Activated CD4-positive, alpha-beta T cell treated with anti-CD3 and anti-CD28 coated beads for 36 hours (primary cell): ENCODE measurements around the gene DZIP3. TPM values are rescaled to one million over a fixed set of nuclear protein-coding genes. Genes with fewer than 3 reads are reported as not detected.
A peak's percentile ranks its signal among the peaks of the same experiment; 100 is the strongest.

Experiments used
- ATAC-seq: fragments of 200-7000 bp; cut with Tn5 transposase; one replicate; pipeline ENCODE4 v1.10.0; 2021; ENCODE audit warnings: mild to moderate bottlenecking, moderate library complexity
- CTCF ChIA-PET: fragments of 350-600 bp; sonication (Branson Sonifier 250); formaldehyde crosslinking; loops from one replicate; lab custom pipeline; 2021; ENCODE audit warnings: antibody characterized with exemption; lab: Charles Lee
- POLR2A ChIA-PET: fragments of 350-600 bp; sonication (Branson Sonifier 250); formaldehyde crosslinking; loops from one replicate; lab custom pipeline; 2021; ENCODE audit warnings: antibody characterized with exemption, inconsistent platforms; lab: Charles Lee
- DNase-seq: peaks from one replicate; pipeline ENCODE4 v3.0.0-alpha.2; 2020
- H3K27ac Mint-ChIP-seq: one replicate; pipeline ENCODE4 v1.8.0; 2021; ENCODE audit warnings: mixed read lengths
- H3K27me3 Mint-ChIP-seq: one replicate; pipeline ENCODE4 v1.8.0; 2021; ENCODE audit warnings: mixed read lengths
- H3K36me3 Mint-ChIP-seq: one replicate; pipeline ENCODE4 v1.8.0; 2021; ENCODE audit warnings: low read depth, mixed read lengths
- H3K4me1 Mint-ChIP-seq: one replicate; pipeline ENCODE4 v1.8.0; 2021; ENCODE audit warnings: mixed read lengths
- H3K4me3 Mint-ChIP-seq: one replicate; pipeline ENCODE4 v1.8.0; 2021; ENCODE audit warnings: mild to moderate bottlenecking, moderate library complexity, mixed read lengths
- H3K9me3 Mint-ChIP-seq: one replicate; pipeline ENCODE4 v1.8.0; 2021; ENCODE audit warnings: low read depth, mixed read lengths
- intact Hi-C, 2 experiments: fragments of 100-400 bp; cut with DNase I in 1 of 2; cut with micrococcal nuclease in 1 of 2; formaldehyde crosslinking; loops; one replicate each; pipeline versions ENCODE4 v1.14.2 to v1.15.1; 2022 to 2024; cut with DNase I, micrococcal nuclease
- total RNA-seq, 2 experiments: library from RNA; stranded (reverse); gene quantifications; one replicate each; pipeline ENCODE4 v1.2.3, GENCODE V29; 2021

DZIP3 gene, protein sequence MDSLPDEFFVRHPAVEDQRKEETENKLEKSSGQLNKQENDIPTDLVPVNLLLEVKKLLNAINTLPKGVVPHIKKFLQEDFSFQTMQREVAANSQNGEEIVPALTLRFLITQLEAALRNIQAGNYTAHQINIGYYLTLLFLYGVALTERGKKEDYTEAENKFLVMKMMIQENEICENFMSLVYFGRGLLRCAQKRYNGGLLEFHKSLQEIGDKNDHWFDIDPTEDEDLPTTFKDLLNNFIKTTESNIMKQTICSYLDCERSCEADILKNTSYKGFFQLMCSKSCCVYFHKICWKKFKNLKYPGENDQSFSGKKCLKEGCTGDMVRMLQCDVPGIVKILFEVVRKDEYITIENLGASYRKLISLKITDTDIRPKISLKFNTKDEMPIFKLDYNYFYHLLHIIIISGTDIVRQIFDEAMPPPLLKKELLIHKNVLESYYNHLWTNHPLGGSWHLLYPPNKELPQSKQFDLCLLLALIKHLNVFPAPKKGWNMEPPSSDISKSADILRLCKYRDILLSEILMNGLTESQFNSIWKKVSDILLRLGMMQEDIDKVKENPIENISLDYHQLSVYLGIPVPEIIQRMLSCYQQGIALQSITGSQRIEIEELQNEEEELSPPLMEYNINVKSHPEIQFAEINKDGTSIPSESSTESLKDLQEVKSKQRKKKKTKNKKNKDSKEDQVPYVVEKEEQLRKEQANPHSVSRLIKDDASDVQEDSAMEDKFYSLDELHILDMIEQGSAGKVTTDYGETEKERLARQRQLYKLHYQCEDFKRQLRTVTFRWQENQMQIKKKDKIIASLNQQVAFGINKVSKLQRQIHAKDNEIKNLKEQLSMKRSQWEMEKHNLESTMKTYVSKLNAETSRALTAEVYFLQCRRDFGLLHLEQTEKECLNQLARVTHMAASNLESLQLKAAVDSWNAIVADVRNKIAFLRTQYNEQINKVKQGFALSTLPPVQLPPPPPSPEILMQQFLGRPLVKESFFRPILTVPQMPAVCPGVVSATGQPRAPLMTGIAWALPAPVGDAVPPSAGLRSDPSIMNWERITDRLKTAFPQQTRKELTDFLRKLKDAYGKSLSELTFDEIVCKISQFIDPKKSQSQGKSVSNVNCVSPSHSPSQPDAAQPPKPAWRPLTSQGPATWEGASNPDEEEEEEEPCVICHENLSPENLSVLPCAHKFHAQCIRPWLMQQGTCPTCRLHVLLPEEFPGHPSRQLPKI
- total RNA-seq = 10 to 100 TPM; 11.9 to 12.9 TPM

DNA sequence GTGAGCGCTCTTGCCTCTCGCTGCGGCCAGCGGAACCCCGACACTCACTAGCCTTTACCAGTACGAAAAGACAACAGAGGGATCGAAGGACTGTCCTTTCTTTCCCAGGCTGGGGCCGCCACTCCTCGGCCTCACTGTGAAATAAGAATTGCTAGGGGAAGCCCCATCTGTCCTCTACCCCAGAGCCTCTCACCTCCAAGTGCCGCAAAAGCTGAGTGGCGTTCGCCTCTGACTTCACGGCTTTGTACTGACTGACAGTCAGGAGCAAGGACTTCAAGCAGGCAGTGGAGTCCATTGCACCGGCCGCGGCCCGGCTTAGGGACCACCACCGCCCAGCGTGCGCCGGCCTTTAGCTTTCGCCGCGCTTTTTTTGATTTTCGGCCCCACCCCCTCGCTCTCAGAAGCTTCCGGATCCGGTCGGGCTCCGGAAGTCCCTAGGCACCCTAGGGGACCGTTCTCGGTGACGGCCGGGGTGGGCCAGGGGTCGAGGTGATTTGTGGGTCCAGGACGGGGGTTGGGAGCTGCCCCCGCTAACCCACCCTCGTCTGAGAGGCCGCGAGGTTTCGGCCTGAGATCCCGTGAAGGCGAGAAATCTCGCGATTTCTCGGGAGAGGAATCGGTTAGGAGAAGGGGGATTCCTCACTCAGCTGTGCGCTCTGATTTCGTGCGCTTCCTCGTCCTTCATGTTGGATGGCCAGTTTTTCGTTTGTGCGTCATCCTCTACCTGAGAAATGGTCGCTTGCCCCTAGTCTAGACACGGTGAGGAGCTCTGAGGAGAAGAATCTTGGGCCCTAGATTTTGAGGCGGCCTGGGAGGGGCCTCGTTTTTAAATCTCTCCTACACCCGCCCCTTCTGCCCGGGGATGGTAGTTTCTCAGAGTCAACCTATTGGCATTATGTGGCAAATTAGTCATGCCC, at the start of gene DZIP3, which contains the start of gene CIP2A:
Gene DZIP3 (plus strand): TSS at position 642 of the 917 bp plus-strand sequence. CDS start 15,685 bp downstream, outside the sequence.
Gene CIP2A (minus strand): TSS at position 358 of the 917 bp plus-strand sequence. CDS start 63 bp downstream, at position 295.
- POLR2A ChIA-PET = interaction anchor here (0.6 to 3.1 kb wide), 6 partner anchors 9 to 500 kb away, joined by 3 to 24 read pairs (median 3); no protein-coding TSS in a partner anchor
- Mint-ChIP-seq H3K4me1 (peaks cover 33% of the 10 kb centered on the region), H3K27ac (peak within 1 kb of the TSS; percentile 97), H3K27me3 (no peaks in the 10 kb centered on the region), H3K36me3 (peaks cover 14% of the 10 kb centered on the region), H3K4me3 (peak within 1 kb of the TSS; percentile 82), H3K9me3 (no peaks in the 10 kb centered on the region)
- peak; percentile 90 for DNase-seq
- peak; percentile 87 for ATAC-seq
- CTCF ChIA-PET = interaction anchor here (0.7 to 3.1 kb wide), 6 partner anchors 9 to 231 kb away, joined by 3 to 15 read pairs (median 8); no protein-coding TSS in a partner anchor
- intact Hi-C loops = loop anchor here (1.0 to 10.0 kb wide), 8 partner anchors 14 to 1067 kb away; partner anchors contain the start of genes TRAT1 (in 2 of the 2), BBX (in 1 of the 2) and IFT57 (in 1 of the 2)

DNA sequence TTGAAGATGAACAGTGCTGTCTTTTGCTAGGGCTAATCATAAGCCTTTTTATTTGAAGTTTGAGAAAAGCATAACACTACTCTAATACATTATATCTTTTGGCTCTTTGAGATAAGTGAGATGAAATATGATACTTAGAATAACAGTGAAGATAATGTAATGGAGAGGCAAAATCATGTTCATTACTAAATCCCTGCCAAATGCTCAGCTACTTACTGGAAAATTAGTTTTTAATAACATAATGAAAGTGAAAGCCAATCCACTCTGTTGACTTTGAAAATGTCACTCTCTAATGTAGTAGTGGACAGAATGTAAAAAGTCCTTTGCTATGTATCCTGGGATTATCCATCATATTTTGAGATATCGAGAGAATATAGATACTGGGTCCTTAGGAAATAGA, 43.3 kb upstream of the DZIP3 start:
- H3K9me3 Mint-ChIP-seq = no peaks in the 10 kb centered on the region
- H3K36me3 Mint-ChIP-seq = peaks cover 33% of the 10 kb centered on the region
- no peaks in the 10 kb centered on the region for H3K27me3 Mint-ChIP-seq
- peaks cover 9% of the 10 kb centered on the region for H3K4me1 Mint-ChIP-seq
- POLR2A ChIA-PET = no interaction called here
- CTCF ChIA-PET = interaction anchor here (0.8 to 1.1 kb wide), 2 partner anchors 15 to 141 kb away, joined by 3 read pairs; no protein-coding TSS in a partner anchor
- no peak for ATAC-seq
- DNase-seq = no peak
- no peak overlapping the region for H3K27ac Mint-ChIP-seq
- intact Hi-C loops = no loop called here
- no peak overlapping the region for H3K4me3 Mint-ChIP-seq

DNA sequence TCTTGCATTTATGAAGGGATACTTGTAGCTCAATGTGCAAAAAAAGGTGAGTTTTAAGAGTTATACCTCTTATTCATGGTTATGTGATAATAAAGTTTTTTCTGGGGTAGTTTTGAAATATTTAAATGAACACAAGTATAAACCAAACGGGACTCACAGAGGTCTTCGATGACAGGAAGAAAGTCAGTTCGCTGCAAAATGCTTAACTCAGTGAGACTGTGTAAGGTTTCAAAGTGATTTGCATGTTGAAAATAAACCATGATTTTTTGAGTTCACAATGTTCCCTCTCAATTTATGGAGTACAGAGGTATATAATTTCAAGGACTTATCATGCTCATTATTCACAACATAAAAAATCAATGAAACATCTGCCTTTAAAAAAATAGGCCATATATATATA, 42.8 kb upstream of the DZIP3 start:
- H3K36me3 Mint-ChIP-seq = peaks cover 36% of the 10 kb centered on the region

DNA sequence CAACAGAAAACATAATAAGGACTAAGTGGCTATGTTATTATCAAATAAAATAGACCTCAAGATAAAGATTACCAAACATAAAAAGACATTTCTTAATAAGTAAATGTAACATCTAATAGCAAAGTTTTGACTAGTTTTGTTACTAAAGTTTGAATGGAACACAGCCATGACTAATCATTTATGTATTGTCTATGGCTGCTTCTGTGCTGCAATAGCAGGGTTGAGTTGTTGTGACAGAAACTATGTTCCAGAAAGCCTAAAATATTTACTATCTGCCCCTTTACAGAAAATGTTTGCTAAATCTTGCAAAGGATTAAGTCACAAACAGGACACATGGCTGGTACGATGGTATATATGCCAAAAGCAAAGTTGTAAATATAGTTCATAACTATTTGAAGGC, 41.2 kb upstream of the DZIP3 start:
- ATAC-seq = no peak
- H3K4me3 Mint-ChIP-seq = no peak overlapping the region
- H3K27ac Mint-ChIP-seq = no peak overlapping the region
- no peaks in the 10 kb centered on the region for H3K9me3 Mint-ChIP-seq
- H3K27me3 Mint-ChIP-seq = no peaks in the 10 kb centered on the region
- peaks cover 41% of the 10 kb centered on the region for H3K36me3 Mint-ChIP-seq
- POLR2A ChIA-PET = no interaction called here
- peaks cover 13% of the 10 kb centered on the region for H3K4me1 Mint-ChIP-seq
- DNase-seq = no peak
- intact Hi-C loops = no loop called here
- CTCF ChIA-PET = no interaction called here

More for the DNA sequence above, 42.8 kb upstream of the DZIP3 start:
- POLR2A ChIA-PET = no interaction called here
- intact Hi-C loops = no loop called here
- no peak overlapping the region for H3K4me3 Mint-ChIP-seq
- H3K27me3 Mint-ChIP-seq = no peaks in the 10 kb centered on the region
- ATAC-seq = no peak
- H3K4me1 Mint-ChIP-seq = peaks cover 9% of the 10 kb centered on the region
- H3K9me3 Mint-ChIP-seq = no peaks in the 10 kb centered on the region
- no peak for DNase-seq
- CTCF ChIA-PET = interaction anchor here (1.1 kb wide), 1 partner anchor 141 kb away, joined by 3 read pairs; no protein-coding TSS in a partner anchor
- no peak overlapping the region for H3K27ac Mint-ChIP-seq

DNA sequence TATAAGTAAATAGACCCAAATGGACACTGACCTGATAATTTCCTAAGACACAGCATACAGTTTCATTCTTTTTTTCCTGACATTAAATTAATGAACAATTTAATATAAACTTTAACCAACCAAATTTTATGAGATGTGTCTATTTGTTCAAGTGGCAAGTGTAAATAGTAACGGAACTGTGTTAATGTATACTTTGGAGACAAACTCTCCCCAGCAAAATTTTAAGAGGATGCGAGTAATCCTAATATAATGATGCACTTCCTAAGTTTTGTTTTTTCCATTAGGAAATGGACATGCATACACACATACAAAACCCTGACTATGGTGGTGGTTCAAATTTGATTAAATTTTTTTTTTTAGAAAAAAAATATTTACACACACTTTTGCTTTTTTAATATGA, 40.6 kb upstream of the DZIP3 start:
- intact Hi-C loops = no loop called here
- Mint-ChIP-seq H3K4me3 (no peak overlapping the region), H3K9me3 (no peaks in the 10 kb centered on the region), H3K36me3 (peaks cover 36% of the 10 kb centered on the region), H3K4me1 (peaks cover 13% of the 10 kb centered on the region), H3K27me3 (no peaks in the 10 kb centered on the region), H3K27ac (no peak overlapping the region)
- ChIA-PET CTCF (no interaction called here), POLR2A (no interaction called here)
- ATAC-seq (no peak), DNase-seq (no peak)

DNA sequence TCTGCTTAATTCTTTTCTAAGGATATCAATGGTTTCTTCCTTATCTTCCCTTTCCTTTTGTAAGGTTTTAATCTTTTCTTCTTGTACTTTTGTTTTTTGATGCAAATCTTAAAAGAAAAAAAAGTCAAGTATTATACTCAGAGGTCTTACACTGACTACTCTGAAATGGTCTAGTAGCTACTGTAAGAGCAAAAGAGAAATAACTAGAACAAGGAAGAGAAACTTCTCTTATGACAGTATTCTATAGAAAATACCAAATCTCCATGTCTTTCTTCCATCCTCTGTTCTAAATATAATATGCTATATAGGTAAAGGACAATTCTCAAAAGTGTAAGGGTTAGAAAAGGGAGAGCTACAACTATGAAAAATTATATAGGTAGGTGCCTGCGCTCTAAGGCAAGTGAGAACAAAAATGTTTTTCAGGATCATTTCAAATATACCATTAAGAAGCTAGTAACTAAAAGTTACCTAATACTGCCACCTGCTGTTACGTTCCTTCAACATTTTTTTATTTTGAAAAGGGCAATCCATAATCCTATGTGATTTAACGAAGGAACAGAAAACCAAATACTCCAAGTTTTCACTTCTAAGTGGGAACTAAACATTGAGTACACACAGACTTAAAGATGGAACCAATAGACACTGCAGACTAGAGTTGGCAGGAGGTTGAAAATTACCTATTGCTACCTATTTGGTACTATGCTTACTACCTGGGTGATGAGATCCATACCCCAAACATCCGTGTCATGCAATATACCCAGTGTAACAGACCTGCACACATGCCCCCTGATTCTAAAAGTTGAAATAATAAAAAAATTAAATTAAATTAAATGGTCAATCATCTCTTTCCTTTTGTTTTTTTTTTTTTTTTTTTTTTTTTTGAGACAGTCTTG, 37.0 kb upstream of the DZIP3 start:
- ChIA-PET CTCF (interaction anchor here (0.8 to 3.4 kb wide), 26 partner anchors 9 to 1316 kb away, joined by 3 to 13 read pairs (median 4); partner anchors contain the start of genes CIP2A and DZIP3), POLR2A (no interaction called here)
- peaks cover 4% of the 10 kb centered on the region for H3K4me1 Mint-ChIP-seq

DNA sequence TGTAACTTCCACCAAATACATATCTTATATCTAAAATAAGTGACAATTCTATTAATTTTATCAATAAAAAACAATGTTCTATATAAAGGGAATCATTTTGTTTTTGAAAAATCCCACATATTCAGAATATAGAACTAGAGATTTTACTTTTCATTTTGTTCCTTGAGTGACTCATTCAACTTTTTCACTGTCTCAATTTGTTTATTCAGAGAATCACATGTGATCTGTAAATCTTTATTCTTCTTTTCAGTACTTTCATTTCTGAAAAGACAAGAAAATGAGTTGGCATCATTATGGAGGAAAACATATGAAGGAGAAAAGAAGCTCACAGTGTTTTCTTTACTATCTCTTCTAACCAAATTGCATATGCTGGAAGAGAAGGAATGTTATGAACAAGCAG, 35.3 kb upstream of the DZIP3 start:
- POLR2A ChIA-PET = no interaction called here
- Mint-ChIP-seq H3K27me3 (no peaks in the 10 kb centered on the region), H3K9me3 (no peaks in the 10 kb centered on the region), H3K27ac (no peak overlapping the region), H3K36me3 (peaks cover 35% of the 10 kb centered on the region), H3K4me1 (peaks cover 4% of the 10 kb centered on the region), H3K4me3 (no peak overlapping the region)
- ATAC-seq (no peak), DNase-seq (no peak)
- CTCF ChIA-PET = interaction anchor here (0.8 to 3.4 kb wide), 4 partner anchors 36 to 334 kb away, joined by 3 to 13 read pairs (median 6); partner anchors contain the start of genes CIP2A and DZIP3
- intact Hi-C loops = no loop called here

More for the DNA sequence above, 37.0 kb upstream of the DZIP3 start:
- H3K27ac Mint-ChIP-seq = no peak overlapping the region
- intact Hi-C loops = loop anchor here (1.0 to 2.0 kb wide), 2 partner anchors 63 to 64 kb away; no protein-coding TSS in a partner anchor
- no peak for DNase-seq
- H3K27me3 Mint-ChIP-seq = no peaks in the 10 kb centered on the region
- no peak overlapping the region for H3K4me3 Mint-ChIP-seq
- no peaks in the 10 kb centered on the region for H3K9me3 Mint-ChIP-seq
- no peak for ATAC-seq
- peaks cover 30% of the 10 kb centered on the region for H3K36me3 Mint-ChIP-seq

DNA sequence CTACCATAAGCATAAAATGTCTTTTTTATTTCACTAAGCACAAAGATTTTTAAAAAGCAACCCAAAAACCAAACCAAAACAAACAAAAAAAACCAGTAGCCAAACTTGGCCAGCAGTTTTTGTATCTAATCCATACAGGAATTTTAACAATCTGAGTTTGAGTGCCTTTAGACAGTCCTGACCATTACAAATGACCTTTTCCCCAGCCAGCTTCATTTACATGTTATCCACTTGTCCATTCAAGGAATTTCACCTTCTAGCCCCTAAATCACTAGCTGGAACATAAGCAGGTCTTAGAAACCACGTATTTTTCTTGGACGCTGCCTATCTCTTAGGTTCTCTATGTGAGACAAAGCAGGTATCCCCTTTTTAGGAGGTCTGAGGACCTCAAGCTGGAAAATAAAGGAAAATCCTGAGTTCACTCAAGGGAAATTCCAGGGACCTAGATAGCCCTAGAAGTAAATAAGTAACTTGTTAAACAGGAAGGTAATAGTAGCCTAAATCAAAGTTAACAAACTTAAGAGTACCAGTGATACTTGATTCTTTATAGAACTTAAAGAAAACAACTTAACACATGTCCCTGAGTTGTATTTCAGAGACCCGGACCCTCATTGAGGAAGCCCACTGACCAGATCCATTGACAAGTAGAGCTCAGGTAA, 34.5 kb upstream of the DZIP3 start:
- intact Hi-C loops = no loop called here
- H3K4me1 Mint-ChIP-seq = peaks cover 4% of the 10 kb centered on the region
- H3K27me3 Mint-ChIP-seq = no peaks in the 10 kb centered on the region
- H3K4me3 Mint-ChIP-seq = no peak overlapping the region
- DNase-seq (no peak), ATAC-seq (no peak)
- ChIA-PET POLR2A (no interaction called here), CTCF (interaction anchor here (0.8 to 2.5 kb wide), 2 partner anchors 65 to 335 kb away, joined by 3 to 6 read pairs; no protein-coding TSS in a partner anchor)
- H3K27ac Mint-ChIP-seq = no peak overlapping the region
- peaks cover 36% of the 10 kb centered on the region for H3K36me3 Mint-ChIP-seq
- H3K9me3 Mint-ChIP-seq = no peaks in the 10 kb centered on the region
